IPS-18a (cell line): ENCODE data around the gene NAPSA.
"Not testable (repeated sequence)": the region's sequence is repeated elsewhere in the genome, so short reads cannot be mapped to it uniquely, and the experiment has no call there.

ENCODE experiments used
- H3K27ac ChIP-seq: one replicate; pipeline ENCODE4 v1.5.1; 2013; ENCODE audit warnings: low read length
- H3K27me3 ChIP-seq: one replicate; pipeline ENCODE4 v1.6.1; 2013; ENCODE audit warnings: mild to moderate bottlenecking, low read length; ENCODE audit not compliant: control insufficient read depth, insufficient read depth
- H3K36me3 ChIP-seq: one replicate; pipeline ENCODE4 v1.6.1; 2013; ENCODE audit warnings: low read depth, low read length; ENCODE audit not compliant: control insufficient read depth
- H3K4me1 ChIP-seq: one replicate; pipeline ENCODE4 v1.6.1; 2013; ENCODE audit warnings: low read depth, low read length; ENCODE audit not compliant: control insufficient read depth
- H3K4me3 ChIP-seq: one replicate; pipeline ENCODE4 v1.5.1; 2013; ENCODE audit warnings: low read length
- H3K9ac ChIP-seq: one replicate; pipeline ENCODE4 v1.6.1; 2013; ENCODE audit warnings: mild to moderate bottlenecking, low read length, moderate library complexity
- H3K9me3 ChIP-seq: one replicate; pipeline ENCODE4 v1.6.1; 2013; ENCODE audit warnings: low read depth, low read length; ENCODE audit not compliant: control insufficient read depth

NAPSA gene

GRCh38 chr19:50371914-50372475 lies 6.6 kb upstream of the NAPSA start:
- no peak overlapping the region for H3K27ac ChIP-seq
- H3K27me3 ChIP-seq = no peaks in the 10 kb centered on the region
- no peak overlapping the region for H3K4me3 ChIP-seq
- no peaks in the 10 kb centered on the region for H3K9me3 ChIP-seq
- H3K4me1 ChIP-seq = peaks cover 2% of the 10 kb centered on the region
- H3K36me3 ChIP-seq = no peaks in the 10 kb centered on the region
- no peak overlapping the region for H3K9ac ChIP-seq

GRCh38 chr19:50368649-50369570 lies 3.5 kb upstream of the NAPSA start:
- Histone ChIP-seq H3K36me3 (no peaks in the 10 kb centered on the region), H3K9ac (peak overlapping the region; percentile 65), H3K9me3 (no peaks in the 10 kb centered on the region), H3K4me3 (peak overlapping the region; percentile 75), H3K27me3 (no peaks in the 10 kb centered on the region), H3K4me1 (peaks cover 2% of the 10 kb centered on the region), H3K27ac (peak overlapping the region; percentile 63)

GRCh38 chr19:50362656-50363424 lies 2.6 kb downstream of the NAPSA start:
- H3K9ac ChIP-seq = no peak overlapping the region
- H3K4me3 ChIP-seq = no peak overlapping the region
- H3K27me3 ChIP-seq = no peaks in the 10 kb centered on the region
- H3K36me3 ChIP-seq = no peaks in the 10 kb centered on the region
- H3K9me3 ChIP-seq = no peaks in the 10 kb centered on the region
- H3K4me1 ChIP-seq = no peaks in the 10 kb centered on the region
- no peak overlapping the region for H3K27ac ChIP-seq

- H3K4me1 ChIP-seq = no peaks in the 10 kb centered on the region
- no peaks in the 10 kb centered on the region for H3K27me3 ChIP-seq
- H3K9me3 ChIP-seq = no peaks in the 10 kb centered on the region
- H3K4me3 ChIP-seq = no peak overlapping the region
- no peak overlapping the region for H3K9ac ChIP-seq
- H3K27ac ChIP-seq = no peak overlapping the region
- no peaks in the 10 kb centered on the region for H3K36me3 ChIP-seq
Measured at GRCh38 chr19:50362030-50362412, 3.4 kb downstream of the NAPSA start.

GRCh38 chr19:50361290-50362029 lies 4.0 kb downstream of the NAPSA start:
- Histone ChIP-seq H3K36me3 (no peaks in the 10 kb centered on the region), H3K27ac (no peak overlapping the region), H3K9ac (no peak overlapping the region), H3K4me1 (no peaks in the 10 kb centered on the region), H3K27me3 (no peaks in the 10 kb centered on the region), H3K4me3 (no peak overlapping the region), H3K9me3 (no peaks in the 10 kb centered on the region)

- no peak overlapping the region for H3K4me3 ChIP-seq
- no peak overlapping the region for H3K9ac ChIP-seq
- no peaks in the 10 kb centered on the region for H3K27me3 ChIP-seq
- no peaks in the 10 kb centered on the region for H3K36me3 ChIP-seq
- no peaks in the 10 kb centered on the region for H3K9me3 ChIP-seq
- H3K4me1 ChIP-seq = no peaks in the 10 kb centered on the region
- H3K27ac ChIP-seq = no peak overlapping the region
Measured at GRCh38 chr19:50359328-50359818, 6.1 kb downstream of the NAPSA start.

- Histone ChIP-seq H3K9me3 (no peaks in the 10 kb centered on the region), H3K4me1 (no peaks in the 10 kb centered on the region), H3K27ac (no peak overlapping the region), H3K27me3 (no peaks in the 10 kb centered on the region), H3K36me3 (no peaks in the 10 kb centered on the region), H3K4me3 (no peak overlapping the region), H3K9ac (no peak overlapping the region)
Measured at GRCh38 chr19:50358483-50359327, 6.7 kb downstream of the NAPSA start.

GRCh38 chr19:50357178-50358100 lies 8.0 kb downstream of the NAPSA start:
- Histone ChIP-seq H3K9me3 (no peaks in the 10 kb centered on the region), H3K4me1 (no peaks in the 10 kb centered on the region), H3K9ac (no peak overlapping the region), H3K4me3 (no peak overlapping the region), H3K27ac (no peak overlapping the region), H3K27me3 (no peaks in the 10 kb centered on the region), H3K36me3 (no peaks in the 10 kb centered on the region)

- H3K27me3 ChIP-seq = no peaks in the 10 kb centered on the region
- H3K4me3 ChIP-seq = no peak overlapping the region
- no peak overlapping the region for H3K9ac ChIP-seq
- H3K36me3 ChIP-seq = no peaks in the 10 kb centered on the region
- no peaks in the 10 kb centered on the region for H3K9me3 ChIP-seq
- H3K27ac ChIP-seq = no peak overlapping the region
- no peaks in the 10 kb centered on the region for H3K4me1 ChIP-seq
Measured at GRCh38 chr19:50356691-50357177, 8.7 kb downstream of the NAPSA start.

- H3K4me1 ChIP-seq, H3K27ac ChIP-seq, H3K9ac ChIP-seq, H3K27me3 ChIP-seq, H3K36me3 ChIP-seq, H3K4me3 ChIP-seq, H3K9me3 ChIP-seq: not testable (repeated sequence)
Measured at GRCh38 chr19:50353487-50353880, 12.0 kb downstream of the NAPSA start.
